Mucosa of descending colon (tissue), 3 donors: ENCODE data around the gene TMEM107. TPM values are rescaled to one million over a fixed set of nuclear protein-coding genes. Genes with fewer than 3 reads are reported as not detected.
"Not testable (repeated sequence)": the region's sequence is repeated elsewhere in the genome, so short reads cannot be mapped to it uniquely, and the experiment has no call there.

Experiments
- ATAC-seq: fragments of 200-7000 bp; cut with Tn5 transposase; one replicate; pipeline ENCODE4 v1.9.1; 2020; ENCODE audit warnings: mild to moderate bottlenecking, moderate library complexity
- DNase-seq, 3 donors: peaks; one replicate each; pipeline ENCODE4 v3.0.0-alpha.2; 2020
- H3K36me3 ChIP-seq: fragments of 200-600 bp; one replicate; pipeline ENCODE4 v1.8.0; 2021; ENCODE audit warnings: low read depth, mild to moderate bottlenecking
- H3K4me1 ChIP-seq: fragments of 200-600 bp; one replicate; pipeline ENCODE4 v1.8.0; 2021; ENCODE audit warnings: low read depth, mild to moderate bottlenecking
- H3K4me3 ChIP-seq: fragments of 200-600 bp; one replicate; pipeline ENCODE4 v1.8.0; 2021; ENCODE audit warnings: mild to moderate bottlenecking
- H3K9me3 ChIP-seq: fragments of 200-600 bp; one replicate; pipeline ENCODE4 v1.8.0; 2021; ENCODE audit warnings: mild to moderate bottlenecking
- CTCF ChIP-seq: fragments of 200-600 bp; IDR thresholded peaks from one replicate; pipeline ENCODE4 v1.8.0; 2022; ENCODE audit warnings: antibody characterized with exemption, mild to moderate bottlenecking
- intact Hi-C, 2 donors: fragments of 100-400 bp; cut with DNase I in 1 of 2; cut with micrococcal nuclease in 1 of 2; formaldehyde crosslinking; loops; one replicate each; pipeline versions ENCODE4 v1.11.0 to v1.11.1; 2022; cut with DNase I, micrococcal nuclease
- total RNA-seq, 3 donors: library from RNA; stranded (reverse); fragmentation: NEBNext Ultra II Directional in 2 of 3; extraction: Animal tissue kit (Norgen Biotek cat#: 25700) in 2 of 3; gene quantifications; one replicate each; pipeline versions ENCODE4 v1.2.1 to v1.2.4, GENCODE V29; 2021 to 2023
- donor health status: DM: no; HTN: no; CAD: no; lungs with moderate emphysema.
- donor health status: DM: no; HTN: no; CAD: no.
- donor health status: DM: no; HTN: yes; CAD: no.

The TMEM107 gene
- total RNA-seq, 3 donors from 2014 or later, result 8.0 to 19.1 (median 9.6) TPM

GRCh38 chr17:8222380-8222629 is 46.1 kb upstream of the TMEM107 start:
- H3K36me3 ChIP-seq, result no peaks in the 10 kb centered on the region
- DNase-seq (no peak), ATAC-seq (peak; percentile 59)
- intact Hi-C loops, result loop anchor here in 1 of 2 donors (2.0 kb wide), 1 partner anchor 36 kb away; no protein-coding TSS in a partner anchor
- TF ChIP-seq CTCF, result no peak
- no peaks in the 10 kb centered on the region for H3K9me3 ChIP-seq
- peak overlapping the region; percentile 42 for H3K4me3 ChIP-seq
- H3K4me1 ChIP-seq, result peaks cover 22% of the 10 kb centered on the region

GRCh38 chr17:8221663-8222379 is 45.6 kb upstream of the TMEM107 start:
- no peaks in the 10 kb centered on the region for H3K36me3 ChIP-seq
- intact Hi-C loops, result loop anchor here in 1 of 2 donors (2.0 kb wide), 1 partner anchor 35 kb away; no protein-coding TSS in a partner anchor
- DNase-seq, result peak; percentile 83 to 96 (median 89)
- TF ChIP-seq CTCF, result no peak
- H3K4me1 ChIP-seq, result peaks cover 17% of the 10 kb centered on the region
- no peaks in the 10 kb centered on the region for H3K9me3 ChIP-seq
- H3K4me3 ChIP-seq, result peak overlapping the region; percentile 42
- peak; percentile 62 for ATAC-seq

- H3K36me3 ChIP-seq, result no peaks in the 10 kb centered on the region
- intact Hi-C loops, result no loop called here
- H3K4me3 ChIP-seq, result peak overlapping the region; percentile 42
- DNase-seq (peak; percentile 86 to 96 (median 91)), ATAC-seq (peak; percentile 59)
- peaks cover 9% of the 10 kb centered on the region for H3K4me1 ChIP-seq
- TF ChIP-seq CTCF, result no peak
- no peaks in the 10 kb centered on the region for H3K9me3 ChIP-seq
Measured at GRCh38 chr17:8220783-8221662, 44.8 kb upstream of the TMEM107 start.

GRCh38 chr17:8214000-8214399 is 37.8 kb upstream of the TMEM107 start:
- ATAC-seq, DNase-seq, intact Hi-C loops, H3K9me3 ChIP-seq, H3K36me3 ChIP-seq, H3K4me1 ChIP-seq, H3K4me3 ChIP-seq: not testable (repeated sequence)

- Histone ChIP-seq H3K4me1 (peaks cover 6% of the 10 kb centered on the region), H3K4me3 (no peak overlapping the region), H3K9me3 (no peaks in the 10 kb centered on the region), H3K36me3 (no peaks in the 10 kb centered on the region)
- ATAC-seq, result no peak
- TF ChIP-seq CTCF, result no peak
- intact Hi-C loops, result no loop called here
- DNase-seq, result no peak
Measured at GRCh38 chr17:8212312-8213180, 36.4 kb upstream of the TMEM107 start.
